ENCODE results near the gene CLDN24. TPM values are rescaled to one million over a fixed set of nuclear protein-coding genes. Genes with fewer than 3 reads are reported as not detected.
A peak's percentile ranks its signal among the peaks of the same experiment; 100 is the strongest.

The CLDN24 gene
- total RNA-seq, 1 donor from 2014 or later = not detected

GRCh38 chr4:183323295-183323694, 1.1 kb upstream of the CLDN24 start:
- no peak for DNase-seq (ENCODE audit: low read depth, low spot score)

- no peak for DNase-seq (ENCODE audit: low read depth, low spot score)
Observed at GRCh38 chr4:183321516-183321915, 710 bp downstream of the CLDN24 start.

GRCh38 chr4:183321079-183321478, 1.1 kb downstream of the CLDN24 start:
- DNase-seq (ENCODE audit: low read depth, low spot score) = no peak

GRCh38 chr4:183320211-183321059, 1.8 kb downstream of the CLDN24 start, which contains the start of gene CLDN22:
Gene CLDN22, minus strand, starts transcription at chr4:183320276. Its CDS starts 58 bp downstream, at chr4:183320218.
- DNase-seq (ENCODE audit: low read depth, low spot score) = no peak

- no peak for DNase-seq (ENCODE audit: low read depth, low spot score)
Observed at GRCh38 chr4:183318656-183319055, 3.6 kb downstream of the CLDN24 start.

GRCh38 chr4:183314806-183315205, 7.4 kb downstream of the CLDN24 start:
- no peak for DNase-seq (ENCODE audit: low read depth, low spot score)

GRCh38 chr4:183314336-183314735, 7.9 kb downstream of the CLDN24 start:
- DNase-seq (ENCODE audit: low read depth, low spot score) = no peak

- no peak for DNase-seq (ENCODE audit: low read depth, low spot score)
Observed at GRCh38 chr4:183312841-183313240, 9.4 kb downstream of the CLDN24 start.

GRCh38 chr4:183306811-183307210, 15.4 kb downstream of the CLDN24 start:
- DNase-seq (ENCODE audit: low read depth, low spot score) = no peak

- DNase-seq (ENCODE audit: low read depth, low spot score) = no peak
Observed at GRCh38 chr4:183304538-183304937, 17.7 kb downstream of the CLDN24 start.

- DNase-seq (ENCODE audit: low read depth, low spot score) = no peak
Observed at GRCh38 chr4:183304067-183304466, 18.2 kb downstream of the CLDN24 start.

GRCh38 chr4:183303301-183303700, 18.9 kb downstream of the CLDN24 start:
- no peak for DNase-seq (ENCODE audit: low read depth, low spot score)

GRCh38 chr4:183300655-183301054, 21.6 kb downstream of the CLDN24 start:
- peak; percentile 13 for DNase-seq (ENCODE audit: low read depth, low spot score)

- no peak for DNase-seq (ENCODE audit: low read depth, low spot score)
Observed at GRCh38 chr4:183300070-183300469, 22.2 kb downstream of the CLDN24 start.

- DNase-seq (ENCODE audit: low read depth, low spot score) = no peak
Observed at GRCh38 chr4:183299464-183299863, 22.8 kb downstream of the CLDN24 start.

- DNase-seq (ENCODE audit: low read depth, low spot score) = no peak
Observed at GRCh38 chr4:183297675-183298074, 24.6 kb downstream of the CLDN24 start.

- DNase-seq (ENCODE audit: low read depth, low spot score) = no peak
Observed at GRCh38 chr4:183295711-183296110, 26.5 kb downstream of the CLDN24 start.

- no peak for DNase-seq (ENCODE audit: low read depth, low spot score)
Observed at GRCh38 chr4:183291070-183291469, 31.2 kb downstream of the CLDN24 start.

- DNase-seq (ENCODE audit: low read depth, low spot score) = no peak
Observed at GRCh38 chr4:183289688-183290087, 32.5 kb downstream of the CLDN24 start.

- no peak for DNase-seq (ENCODE audit: low read depth, low spot score)
Observed at GRCh38 chr4:183288955-183289354, 33.3 kb downstream of the CLDN24 start.

GRCh38 chr4:183287677-183288076, 34.5 kb downstream of the CLDN24 start:
- DNase-seq (ENCODE audit: low read depth, low spot score) = no peak

- DNase-seq (ENCODE audit: low read depth, low spot score) = no peak
Observed at GRCh38 chr4:183287309-183287659, 34.9 kb downstream of the CLDN24 start.

GRCh38 chr4:183286590-183287308, 35.5 kb downstream of the CLDN24 start:
- no peak for DNase-seq (ENCODE audit: low read depth, low spot score)

All from pulmonary artery endothelial cell (primary cell).